Measurements from ENCODE around the gene GABRA1.

DNA sequence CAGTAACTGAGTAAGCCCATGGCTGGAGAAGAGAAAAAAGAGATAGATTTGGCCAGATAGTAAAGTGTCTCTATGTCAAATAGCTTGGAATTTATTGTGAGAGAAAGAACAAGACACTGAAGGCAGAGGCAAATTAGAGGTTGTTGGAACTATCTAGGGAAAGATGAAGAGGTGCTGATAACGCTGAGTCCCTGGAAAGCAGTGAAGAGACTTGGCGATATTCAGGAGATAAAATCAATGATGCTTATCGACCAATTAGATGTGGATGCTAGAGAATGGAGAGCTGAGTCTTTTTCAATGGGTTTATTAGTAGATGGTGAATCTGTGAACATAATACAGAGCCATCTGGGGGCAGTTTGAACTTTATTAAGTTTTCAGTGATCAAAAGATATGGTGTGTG lies 48.6 kb upstream of the GABRA1 start:
- TF ChIP-seq, protein P1, sequence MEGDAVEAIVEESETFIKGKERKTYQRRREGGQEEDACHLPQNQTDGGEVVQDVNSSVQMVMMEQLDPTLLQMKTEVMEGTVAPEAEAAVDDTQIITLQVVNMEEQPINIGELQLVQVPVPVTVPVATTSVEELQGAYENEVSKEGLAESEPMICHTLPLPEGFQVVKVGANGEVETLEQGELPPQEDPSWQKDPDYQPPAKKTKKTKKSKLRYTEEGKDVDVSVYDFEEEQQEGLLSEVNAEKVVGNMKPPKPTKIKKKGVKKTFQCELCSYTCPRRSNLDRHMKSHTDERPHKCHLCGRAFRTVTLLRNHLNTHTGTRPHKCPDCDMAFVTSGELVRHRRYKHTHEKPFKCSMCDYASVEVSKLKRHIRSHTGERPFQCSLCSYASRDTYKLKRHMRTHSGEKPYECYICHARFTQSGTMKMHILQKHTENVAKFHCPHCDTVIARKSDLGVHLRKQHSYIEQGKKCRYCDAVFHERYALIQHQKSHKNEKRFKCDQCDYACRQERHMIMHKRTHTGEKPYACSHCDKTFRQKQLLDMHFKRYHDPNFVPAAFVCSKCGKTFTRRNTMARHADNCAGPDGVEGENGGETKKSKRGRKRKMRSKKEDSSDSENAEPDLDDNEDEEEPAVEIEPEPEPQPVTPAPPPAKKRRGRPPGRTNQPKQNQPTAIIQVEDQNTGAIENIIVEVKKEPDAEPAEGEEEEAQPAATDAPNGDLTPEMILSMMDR (IDR thresholded peaks at IDR 0.05) = no peak
- no peak for TF ChIP-seq POLR2A (IDR thresholded peaks at IDR 0.05)
